ENCODE results near the gene PTPRJ. TPM values are rescaled to one million over a fixed set of nuclear protein-coding genes. Genes with fewer than 3 reads are reported as not detected.

The PTPRJ gene
- total RNA-seq, 1 donor from 2014 or later: 22.7 TPM

DNA sequence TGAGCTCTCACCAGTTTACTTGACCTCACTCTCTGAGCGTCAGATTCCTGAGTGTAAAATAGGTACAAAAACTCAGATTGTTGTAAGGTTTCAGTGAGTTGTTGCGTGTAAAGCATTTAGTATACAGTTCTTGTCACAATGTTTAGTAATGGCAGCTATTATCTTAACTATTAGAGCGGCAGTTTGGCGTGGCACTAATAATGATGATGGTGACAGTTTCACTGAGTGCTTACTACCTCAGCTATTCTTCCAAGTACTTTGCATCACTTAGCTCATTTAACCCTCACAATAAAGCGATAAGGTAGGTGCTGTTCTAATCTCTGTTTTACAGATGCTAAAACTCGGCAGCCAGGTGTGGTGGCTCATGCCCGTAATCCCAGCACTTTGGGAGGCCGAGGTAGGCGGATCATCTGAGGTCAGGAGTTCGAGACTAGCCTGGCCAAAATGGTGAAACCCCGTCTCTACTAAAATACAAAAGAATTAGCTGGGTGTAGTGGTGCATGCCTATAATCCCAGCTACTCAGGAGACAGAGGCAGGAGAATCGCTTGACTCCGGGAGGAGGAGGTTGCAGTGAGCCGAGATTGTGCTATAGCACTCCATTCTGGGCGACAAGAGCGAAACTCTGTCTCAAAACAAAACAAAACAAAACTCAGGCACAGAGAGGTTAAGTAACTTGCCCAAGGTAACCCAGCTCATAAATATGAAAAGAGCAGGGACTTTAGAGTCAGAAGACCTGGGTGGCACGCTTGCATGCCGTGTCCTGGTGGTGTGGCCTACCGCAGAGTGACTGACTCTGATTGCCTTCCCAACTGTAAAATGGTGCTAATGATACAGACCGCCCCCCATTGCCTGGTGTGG is 76.2 kb downstream of the PTPRJ start:
- ATAC-seq (no peak), DNase-seq (ENCODE audit: low spot score) (no peak)

DNA sequence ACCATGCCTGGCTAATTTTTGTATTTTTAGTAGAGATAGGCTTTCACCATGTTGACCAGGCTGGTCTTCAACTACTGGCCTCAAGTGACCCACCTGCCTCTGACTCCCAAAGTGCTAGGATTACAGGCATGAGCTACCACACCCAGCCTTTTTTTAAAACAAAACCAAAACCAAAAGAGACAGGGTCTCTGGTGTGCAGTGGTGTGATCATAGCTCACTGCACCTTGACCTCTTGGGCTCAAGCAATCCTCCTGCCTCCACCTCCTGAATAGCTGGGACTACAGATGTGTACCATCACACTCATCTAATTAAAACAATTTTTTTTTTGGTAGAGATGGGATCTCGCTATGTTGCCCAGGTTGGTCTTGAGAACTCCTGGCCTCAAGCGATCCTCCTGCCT is 77.7 kb downstream of the PTPRJ start:
- ATAC-seq (peak; percentile 19), DNase-seq (ENCODE audit: low spot score) (no peak)

DNA sequence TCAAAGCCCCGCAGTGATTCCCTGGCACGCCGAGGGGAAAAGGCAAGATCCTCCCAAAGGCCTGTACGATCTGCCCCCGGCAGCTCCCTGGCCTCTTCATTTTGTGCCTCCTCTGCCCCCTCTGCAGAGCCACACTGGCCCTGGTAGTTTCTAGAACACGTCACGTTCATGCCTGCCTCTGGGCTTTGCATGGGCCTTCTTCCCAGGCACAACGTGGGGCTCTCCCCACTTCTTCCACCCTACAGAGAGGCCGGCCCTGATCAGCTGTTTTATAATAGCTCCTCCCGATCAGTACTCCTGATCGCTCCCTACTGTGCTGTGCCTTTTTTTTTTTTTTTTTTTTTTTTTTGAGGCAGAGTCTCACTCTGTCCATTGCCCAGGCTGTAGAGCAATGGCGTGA is 78.4 kb downstream of the PTPRJ start:
- no peak for ATAC-seq
- no peak for DNase-seq (ENCODE audit: low spot score)

DNA sequence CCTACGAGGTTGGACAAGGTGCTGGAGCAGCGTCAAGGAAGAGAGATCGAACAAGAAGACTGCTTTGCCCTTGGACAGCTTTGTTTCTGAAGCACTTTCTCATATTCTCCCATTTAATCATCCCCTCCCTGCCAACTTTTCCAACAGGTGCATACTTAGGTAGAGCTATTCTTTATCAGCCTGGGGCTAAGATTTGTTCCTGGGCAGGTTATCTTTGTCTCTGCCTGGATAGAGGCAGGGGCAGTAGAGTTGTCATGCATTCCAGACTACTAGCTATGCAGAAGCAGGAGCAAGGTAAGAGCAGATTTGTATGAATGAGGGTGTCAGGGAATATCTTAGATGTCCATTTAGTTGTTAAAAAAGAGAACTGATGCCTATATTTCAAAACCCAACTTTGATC is 82.3 kb downstream of the PTPRJ start:
- ATAC-seq (no peak), DNase-seq (ENCODE audit: low spot score) (no peak)

DNA sequence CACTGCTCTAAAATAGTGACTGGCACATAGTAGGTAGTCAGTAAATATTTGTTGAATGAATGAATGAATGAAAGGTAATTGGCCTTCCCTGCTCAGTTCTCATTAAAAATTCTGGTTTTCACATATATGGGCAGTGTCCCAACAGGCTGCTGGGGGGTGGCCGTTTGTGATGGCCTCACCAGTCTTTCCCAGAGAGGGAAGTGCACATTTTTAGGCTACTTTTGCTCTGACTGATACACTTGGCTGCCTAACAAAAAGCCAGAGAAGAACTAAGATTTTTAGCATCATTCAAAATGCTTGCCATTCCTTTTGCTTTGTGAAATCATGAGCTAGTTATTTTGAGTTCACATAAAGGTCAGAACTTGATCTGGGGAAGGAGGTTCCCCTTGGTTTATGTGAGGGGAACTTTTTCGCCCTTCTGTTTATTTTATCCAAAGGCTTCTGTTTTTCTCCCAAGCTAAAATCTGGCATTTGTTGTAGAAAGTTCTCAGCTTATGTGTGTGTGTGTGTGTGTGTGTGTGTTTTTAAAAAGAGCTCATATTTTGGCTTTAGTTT is 83.1 kb downstream of the PTPRJ start:
- ATAC-seq (peak; percentile 41), DNase-seq (ENCODE audit: low spot score) (no peak)

DNA sequence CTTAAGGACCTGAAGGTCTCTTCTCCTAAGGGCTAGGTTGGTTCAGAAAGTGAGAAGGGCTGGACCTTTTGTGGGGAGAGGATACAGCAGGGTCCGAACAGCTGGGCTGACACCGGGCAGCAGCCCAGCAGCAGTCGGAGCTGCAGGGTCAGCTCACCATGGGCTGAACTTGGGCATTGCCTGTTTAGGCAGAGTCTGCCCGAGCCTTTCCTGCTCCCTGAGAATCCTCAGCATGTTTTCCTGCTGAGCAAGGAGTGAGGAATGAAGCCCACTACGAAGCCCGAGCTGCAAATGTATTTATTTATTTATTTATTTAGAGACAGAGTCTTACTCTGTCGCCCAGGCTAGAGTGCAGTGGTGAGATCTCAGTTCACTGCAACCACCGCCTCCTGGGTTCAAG is 83.9 kb downstream of the PTPRJ start:
- peak; percentile 9 for ATAC-seq
- DNase-seq (ENCODE audit: low spot score): no peak

DNA sequence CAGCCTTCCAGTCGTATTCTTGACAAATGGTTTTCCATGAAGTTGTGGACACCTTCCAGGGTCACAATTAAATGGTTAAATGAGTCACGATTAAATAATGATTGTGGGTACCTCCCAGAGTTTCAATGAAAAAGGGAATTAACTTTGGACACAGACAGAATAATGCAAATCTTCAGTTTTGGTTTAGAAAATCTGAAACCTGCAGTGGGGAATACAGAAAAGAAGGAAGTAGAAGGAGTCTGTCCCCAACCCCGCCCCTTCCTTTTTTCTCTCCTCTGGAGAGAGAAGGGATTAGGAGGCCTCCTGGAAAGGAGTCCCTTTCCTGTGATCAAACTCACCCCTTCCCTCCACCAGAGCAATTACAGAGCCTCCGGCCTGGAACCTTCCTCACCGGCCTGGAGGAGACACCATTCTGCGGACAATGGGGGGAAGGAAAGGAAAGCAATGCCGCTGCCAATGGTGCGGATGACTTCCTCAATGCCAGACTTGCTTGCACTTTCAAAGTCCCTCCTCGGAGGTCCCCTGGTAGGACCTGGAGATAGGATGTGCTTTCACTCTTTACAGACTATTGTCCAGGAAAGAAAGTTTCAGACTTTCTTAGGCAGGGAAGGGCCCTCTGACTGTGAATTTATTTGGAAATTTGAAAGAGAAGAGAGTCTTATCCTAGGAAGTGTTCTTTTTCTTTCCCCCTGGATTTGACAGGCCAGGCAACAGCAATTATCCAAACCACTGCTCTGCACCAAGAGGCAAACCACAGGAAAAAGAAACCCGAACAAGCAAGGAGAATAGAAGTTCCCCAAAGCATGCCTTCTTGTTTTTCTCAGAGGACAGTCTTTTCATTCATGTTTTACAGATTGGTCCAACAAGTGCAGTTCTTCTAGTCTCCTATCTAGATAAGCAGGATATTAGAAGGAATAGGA is 86.8 kb downstream of the PTPRJ start:
- DNase-seq (ENCODE audit: low spot score) (no peak), ATAC-seq (peak; percentile 28)

DNA sequence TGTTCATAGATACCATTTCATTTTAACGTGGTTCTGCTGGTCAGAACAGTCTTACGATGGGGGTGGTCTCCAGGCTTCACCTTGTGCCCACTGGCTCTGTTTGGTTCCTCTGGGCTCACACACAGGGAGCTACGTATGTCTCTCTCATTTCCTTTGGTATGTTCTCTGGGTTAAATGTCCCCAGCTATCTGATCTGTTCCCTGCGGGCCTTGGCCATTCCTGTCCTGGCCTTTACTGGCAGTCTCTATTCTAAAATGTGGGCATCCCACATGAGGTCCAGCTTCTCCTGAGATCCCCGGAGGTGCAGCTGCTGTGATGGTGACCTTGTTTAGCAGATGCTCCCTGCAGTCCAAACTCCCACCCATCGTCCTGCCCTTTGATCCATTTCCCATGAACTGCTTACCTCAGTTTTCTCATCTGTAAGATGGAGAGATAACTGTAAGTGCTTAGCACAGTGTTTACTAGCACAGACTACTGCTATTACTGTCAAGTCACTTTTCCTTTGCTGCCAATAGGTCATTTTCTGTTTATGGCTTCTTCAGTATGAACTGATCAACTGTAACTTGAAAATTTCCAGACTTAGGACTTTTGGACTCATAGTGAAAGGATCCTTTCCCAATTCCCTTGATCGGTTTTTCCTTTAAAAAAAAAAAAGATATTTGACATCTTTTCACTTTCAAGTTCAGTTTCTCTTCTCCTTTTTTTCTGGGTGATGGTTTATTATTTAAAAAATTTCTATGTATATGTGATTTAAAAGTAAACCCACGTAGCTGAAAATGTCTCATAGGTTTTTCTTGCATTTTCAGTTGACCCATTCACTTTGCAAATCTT is 92.9 kb downstream of the PTPRJ start:
- no peak for DNase-seq (ENCODE audit: low spot score)
- no peak for ATAC-seq

DNA sequence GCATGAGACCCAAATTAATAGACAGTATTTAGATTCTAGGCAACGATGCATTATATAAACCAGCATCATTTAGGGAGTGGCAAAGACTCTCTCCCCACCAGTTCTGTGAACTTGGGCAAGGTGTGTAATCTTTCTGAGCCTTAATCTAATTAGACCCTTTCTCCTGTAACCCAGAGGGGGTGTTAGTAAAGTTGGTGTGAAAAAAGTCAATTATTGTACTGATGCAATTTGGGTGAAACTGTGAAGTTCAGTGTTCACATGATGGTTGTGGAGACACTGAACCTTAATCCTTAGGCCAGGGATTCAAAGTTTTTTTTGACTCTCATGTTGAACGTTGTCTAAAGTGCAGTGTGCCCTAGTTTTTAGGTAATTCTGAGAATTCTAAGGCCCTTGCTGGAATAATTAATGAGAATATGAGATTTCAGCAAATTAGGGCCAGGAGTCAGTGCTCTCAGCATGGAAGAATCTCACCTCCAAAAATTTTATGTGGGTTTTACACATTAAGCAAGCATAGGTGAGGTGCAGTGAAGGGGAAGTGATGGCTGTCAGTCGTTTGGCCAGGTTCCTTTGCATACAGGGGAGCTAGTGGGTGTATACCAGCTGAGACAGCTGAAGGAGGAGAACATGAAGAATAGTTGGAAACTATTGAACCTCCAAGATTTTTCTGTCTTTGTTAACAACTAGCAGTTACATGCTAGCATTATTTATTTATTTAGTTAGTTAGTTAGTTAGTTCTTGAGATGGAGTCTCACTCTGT is 94.2 kb downstream of the PTPRJ start:
- ATAC-seq (peak; percentile 73), DNase-seq (ENCODE audit: low spot score) (no peak)

DNA sequence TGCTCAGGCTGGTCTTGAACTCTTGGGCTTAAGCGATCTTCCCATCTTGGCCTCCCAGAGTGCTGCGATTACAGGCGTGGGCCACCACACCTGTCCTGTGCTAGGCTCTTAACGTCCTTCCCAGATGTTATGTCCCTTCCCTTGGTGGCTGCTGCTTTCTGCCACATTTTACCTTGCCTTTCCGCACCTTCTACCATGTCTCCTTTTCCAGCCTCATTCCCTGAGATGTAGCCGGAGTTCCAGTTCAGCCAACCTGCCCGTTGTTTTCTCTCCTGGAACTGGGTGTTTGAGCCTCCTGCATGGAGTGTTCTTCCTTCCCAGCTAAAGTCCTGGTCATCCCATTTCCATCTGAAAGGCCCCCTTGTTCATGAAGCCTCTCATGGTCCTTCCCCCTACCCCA is 95.3 kb downstream of the PTPRJ start:
- no peak for DNase-seq (ENCODE audit: low spot score)

DNA sequence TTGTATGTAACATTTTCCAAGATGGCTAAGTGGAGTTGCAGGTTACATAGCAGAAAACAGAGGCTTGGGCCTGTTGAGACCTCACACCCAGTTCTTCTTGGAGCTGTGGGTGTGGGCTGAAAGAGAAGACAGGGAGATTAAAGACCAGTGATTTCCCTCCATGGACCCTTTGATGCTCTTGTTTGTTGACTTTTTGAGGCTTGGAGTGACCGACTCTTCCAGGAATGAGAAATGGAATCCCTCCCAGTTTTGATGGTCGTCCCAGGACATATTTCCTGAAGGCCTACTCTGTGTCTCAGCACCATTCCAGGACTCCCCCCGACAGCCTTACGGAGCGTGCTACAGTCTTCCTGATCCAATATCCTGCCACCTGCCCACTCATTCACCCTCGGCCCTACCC is 96.9 kb downstream of the PTPRJ start:
- DNase-seq (ENCODE audit: low spot score): no peak
- no peak for ATAC-seq

More for the DNA sequence above, 95.3 kb downstream of the PTPRJ start:
- ATAC-seq: no peak

DNA sequence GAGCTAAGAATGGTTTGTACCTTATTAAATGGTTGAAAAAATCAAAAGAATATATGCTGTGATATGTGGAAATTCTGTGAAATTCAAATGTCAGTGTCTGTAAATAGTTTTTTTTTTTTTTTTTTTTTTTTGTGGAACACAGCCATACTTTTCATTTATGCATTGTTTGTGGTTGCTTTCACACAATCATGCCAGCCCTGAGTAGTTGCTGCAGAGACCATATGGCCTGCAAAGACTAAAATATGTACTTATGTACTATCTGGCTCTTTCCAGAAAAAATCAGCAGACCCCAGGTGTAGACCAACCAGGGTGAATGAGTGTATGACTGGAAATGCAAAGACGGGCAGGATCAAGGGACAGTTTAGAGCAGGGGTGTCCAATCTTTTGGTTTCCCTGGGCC is 98.3 kb downstream of the PTPRJ start:
- no peak for DNase-seq (ENCODE audit: low spot score)
- no peak for ATAC-seq

DNA sequence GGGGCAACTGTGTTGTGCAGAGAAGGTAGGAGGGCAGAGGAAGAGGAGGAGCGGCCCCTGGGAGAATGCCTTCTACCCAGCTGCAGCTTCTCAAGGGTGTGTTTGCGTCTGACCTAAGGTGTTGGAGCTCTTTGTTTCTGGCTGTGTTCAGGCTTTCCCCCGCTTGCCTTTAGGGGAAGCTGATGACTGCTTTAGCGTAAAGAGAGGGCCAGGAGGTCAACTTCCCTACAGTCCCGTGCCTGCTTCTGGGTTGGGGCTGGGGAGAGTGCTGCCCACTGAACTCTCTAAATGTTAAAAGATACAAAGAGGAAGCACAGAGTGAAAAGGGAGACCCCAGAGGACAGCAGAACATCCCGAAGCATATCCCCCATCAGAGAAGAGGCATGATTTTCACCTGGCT is 99.2 kb downstream of the PTPRJ start:
- no peak for DNase-seq (ENCODE audit: low spot score)
- no peak for ATAC-seq

DNA sequence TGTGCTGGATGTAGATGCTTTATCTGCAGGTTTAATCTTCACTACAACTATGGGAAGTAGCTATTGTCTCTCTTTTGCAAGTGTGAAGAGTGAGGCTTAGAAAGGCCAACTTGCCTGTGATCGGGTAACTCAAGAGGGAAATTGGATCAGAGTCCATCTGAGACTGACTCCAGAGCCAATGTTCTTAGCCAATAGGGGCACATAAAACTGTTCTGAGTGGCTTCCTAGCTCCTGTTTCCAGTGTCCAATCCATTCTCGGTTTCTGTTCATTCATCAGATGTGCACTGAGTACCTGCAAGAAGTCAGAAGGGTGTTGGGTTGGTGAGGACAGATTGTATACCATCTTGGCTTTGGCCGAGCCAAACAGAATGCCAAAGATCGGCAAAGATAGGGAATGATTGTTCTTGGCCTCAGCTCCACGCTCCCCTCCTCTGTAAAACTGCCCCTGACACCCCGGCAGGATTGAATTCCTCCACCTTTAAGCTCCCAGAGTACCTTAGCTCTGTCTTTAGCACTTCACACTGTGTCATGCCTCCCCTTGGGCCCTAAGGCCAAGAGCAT is 100.0 kb downstream of the PTPRJ start:
- peak; percentile 7 for ATAC-seq
- DNase-seq (ENCODE audit: low spot score): no peak

DNA sequence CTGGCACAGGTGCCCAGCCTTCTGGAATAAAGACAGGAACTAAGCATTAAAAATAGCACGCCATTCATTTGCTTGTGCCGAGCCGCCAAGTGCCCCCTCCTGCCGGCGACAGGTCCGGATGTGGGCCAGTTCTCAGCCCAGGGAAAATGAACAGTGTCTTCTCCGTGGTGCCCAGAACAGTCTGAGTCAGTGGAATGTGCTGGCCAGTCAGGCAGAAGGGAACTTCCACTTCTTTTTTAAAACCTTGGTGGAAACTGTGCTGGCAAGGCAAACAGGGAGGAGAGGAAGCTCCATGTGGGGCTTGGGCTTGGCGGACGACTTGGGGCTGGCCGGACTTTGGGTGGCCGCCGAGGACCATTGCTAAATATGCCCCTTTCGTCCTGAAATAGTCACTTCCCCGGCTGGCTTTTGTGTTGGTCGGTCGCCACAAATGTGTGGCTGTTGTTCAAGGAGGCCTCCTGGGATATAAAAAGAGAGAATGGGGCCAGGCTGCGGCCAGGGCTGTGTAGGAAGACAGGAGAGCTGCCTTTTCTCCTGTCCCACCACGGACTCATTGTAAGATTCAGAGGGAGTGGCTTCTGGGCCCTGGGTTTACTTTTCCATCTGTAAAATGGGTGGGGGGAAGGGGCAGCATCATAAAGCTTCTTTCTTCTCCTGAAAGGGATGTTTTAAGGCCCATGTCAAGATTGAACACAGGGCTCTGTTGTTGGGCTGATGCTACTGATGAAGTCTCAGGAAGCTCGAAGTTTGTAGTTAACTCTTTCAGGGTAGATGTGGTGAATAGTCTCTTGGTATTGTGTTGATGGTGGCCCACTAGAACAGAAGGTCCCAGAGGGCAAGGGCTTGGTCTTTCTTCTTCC is 101.0 kb downstream of the PTPRJ start:
- ATAC-seq (peak; percentile 82), DNase-seq (ENCODE audit: low spot score) (peak; percentile 91)

DNA sequence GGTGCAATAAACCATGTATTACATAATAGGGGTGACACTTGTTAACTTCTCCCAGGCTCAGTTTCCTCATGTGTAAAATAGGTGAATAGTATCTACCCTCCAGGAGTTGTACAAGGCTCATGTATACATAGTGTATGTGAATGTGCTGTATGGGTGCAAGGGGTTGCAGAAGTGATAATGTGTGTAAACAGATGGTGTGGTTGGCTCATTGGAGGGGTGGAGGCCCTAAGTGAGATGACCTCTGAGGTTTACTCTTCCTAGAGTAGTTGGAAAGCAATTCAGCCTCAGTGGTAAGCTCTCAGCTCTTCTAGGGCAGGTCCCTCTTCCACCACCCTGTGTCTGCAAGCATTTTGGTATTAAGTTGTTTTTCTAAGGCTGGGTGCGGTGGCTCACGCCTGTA is 102.4 kb downstream of the PTPRJ start:
- peak; percentile 54 for ATAC-seq
- DNase-seq (ENCODE audit: low spot score): no peak

DNA sequence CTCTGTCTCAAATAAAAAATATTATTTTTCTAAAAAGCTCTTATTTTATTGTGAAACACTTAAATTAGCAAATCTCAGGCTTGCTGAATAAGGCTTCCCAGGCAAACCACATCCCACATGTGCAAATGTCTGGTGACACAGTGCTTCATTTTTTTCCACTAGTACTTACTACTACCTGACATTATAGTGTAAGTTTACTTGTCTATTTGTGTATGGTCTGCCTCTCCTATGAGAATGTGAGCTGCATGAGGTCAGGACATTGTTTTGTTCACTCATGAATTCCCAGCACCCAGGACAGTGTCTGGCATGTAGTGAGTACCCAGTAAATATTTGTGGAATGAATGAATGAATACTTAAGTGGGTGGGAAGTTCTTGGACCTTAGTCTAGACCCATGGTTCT is 103.1 kb downstream of the PTPRJ start:
- ATAC-seq (no peak), DNase-seq (ENCODE audit: low spot score) (no peak)

DNA sequence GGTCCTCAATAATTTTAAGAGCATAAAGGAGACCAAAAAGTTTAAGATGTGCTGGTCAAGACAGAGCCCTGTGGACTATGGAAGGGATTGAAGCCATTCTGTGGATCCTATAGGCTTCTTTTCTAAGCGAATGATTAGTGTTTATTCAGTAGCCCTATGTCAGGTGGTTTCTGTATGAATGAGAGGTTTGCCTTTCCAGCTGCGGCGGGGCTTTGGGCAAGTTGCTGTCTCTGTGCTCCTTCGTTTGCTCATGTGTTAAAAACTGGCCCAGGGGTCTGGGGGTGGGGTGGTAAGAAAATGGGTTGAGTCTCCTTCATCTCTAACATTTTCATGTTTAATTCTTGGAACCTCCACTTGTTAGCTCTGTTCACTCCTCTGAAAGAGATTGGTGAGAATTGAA is 105.3 kb downstream of the PTPRJ start:
- no peak for DNase-seq (ENCODE audit: low spot score)
- no peak for ATAC-seq

DNA sequence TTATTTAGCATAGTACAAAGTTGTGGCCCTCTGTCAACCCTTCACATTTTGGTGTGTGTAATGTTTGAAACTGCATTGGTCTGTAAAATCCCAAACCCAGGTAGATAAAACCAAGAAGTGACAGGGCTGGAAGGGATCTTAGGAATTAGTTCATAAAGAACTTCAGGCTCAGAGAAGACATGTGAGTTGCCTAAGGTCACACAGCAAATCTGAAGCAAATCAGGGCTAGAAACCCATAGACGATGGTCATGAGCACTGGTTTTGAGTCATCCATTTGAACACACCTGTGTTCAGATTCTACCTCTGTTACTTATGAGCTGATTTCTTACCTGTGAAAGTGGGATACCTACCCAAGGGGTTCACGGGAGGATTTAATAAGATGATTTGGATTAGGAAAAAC is 107.1 kb downstream of the PTPRJ start:
- ATAC-seq (no peak), DNase-seq (ENCODE audit: low spot score) (no peak)

Measured in left lobe of liver (tissue), 2 donors.